ENCODE data around the gene PNMA8C. TPM values are rescaled to one million over a fixed set of nuclear protein-coding genes. Genes with fewer than 3 reads are reported as not detected.

The PNMA8C gene
- total RNA-seq, 3 donors from 2014 or later: 0.59 to 0.98 TPM; not detected in 1

GRCh38 chr19:46456930-46457329 is 28.2 kb upstream of the PNMA8C start:
- no peaks in the 10 kb centered on the region for H3K36me3 ChIP-seq
- TF ChIP-seq POLR2AphosphoS5 (IDR thresholded peaks at IDR 0.05): no peak
- no peak for TF ChIP-seq CTCF (IDR thresholded peaks at IDR 0.05)
- no peak for TF ChIP-seq POLR2A (IDR thresholded peaks at IDR 0.05)
- H3K9me3 ChIP-seq: no peaks in the 10 kb centered on the region
- H3K27me3 ChIP-seq: no peaks in the 10 kb centered on the region
- no peak overlapping the region for H3K4me3 ChIP-seq
- DNase-seq (ENCODE audit: low spot score in 2 of 2): no peak
- intact Hi-C loops (cut with DNase I; ENCODE audit: low total_unique reads): no loop called here
- peak overlapping the region; percentile 29 to 60 for H3K27ac ChIP-seq
- no peaks in the 10 kb centered on the region for H3K4me1 ChIP-seq

GRCh38 chr19:46454244-46454643 is 25.5 kb upstream of the PNMA8C start:
- Histone ChIP-seq H3K27me3 (no peaks in the 10 kb centered on the region), H3K36me3 (no peaks in the 10 kb centered on the region), H3K9me3 (no peaks in the 10 kb centered on the region), H3K27ac (peak overlapping the region in 1 of 2 donors; percentile 58), H3K4me3 (no peak overlapping the region), H3K4me1 (no peaks in the 10 kb centered on the region)
- intact Hi-C loops (cut with DNase I; ENCODE audit: low total_unique reads): no loop called here
- no peak for DNase-seq (ENCODE audit: low spot score in 2 of 2)
- no peak for TF ChIP-seq POLR2A (IDR thresholded peaks at IDR 0.05)
- TF ChIP-seq CTCF (IDR thresholded peaks at IDR 0.05): no peak
- no peak for TF ChIP-seq POLR2AphosphoS5 (IDR thresholded peaks at IDR 0.05)

- peak in 1 of 2 donors; percentile 84 for DNase-seq (ENCODE audit: low spot score in 2 of 2)
- intact Hi-C loops (cut with DNase I; ENCODE audit: low total_unique reads): no loop called here
- Histone ChIP-seq H3K4me3 (no peak overlapping the region), H3K27ac (peak overlapping the region in 1 of 2 donors; percentile 66), H3K9me3 (no peaks in the 10 kb centered on the region), H3K4me1 (no peaks in the 10 kb centered on the region), H3K36me3 (no peaks in the 10 kb centered on the region), H3K27me3 (no peaks in the 10 kb centered on the region)
- TF ChIP-seq POLR2AphosphoS5 (IDR thresholded peaks at IDR 0.05): peak in 1 of 3 donors; percentile 64
- no peak for TF ChIP-seq POLR2A (IDR thresholded peaks at IDR 0.05)
- TF ChIP-seq CTCF (IDR thresholded peaks at IDR 0.05): no peak
These were observed 24.9 kb upstream of the PNMA8C start for GRCh38 chr19:46453661-46454060.

DNA sequence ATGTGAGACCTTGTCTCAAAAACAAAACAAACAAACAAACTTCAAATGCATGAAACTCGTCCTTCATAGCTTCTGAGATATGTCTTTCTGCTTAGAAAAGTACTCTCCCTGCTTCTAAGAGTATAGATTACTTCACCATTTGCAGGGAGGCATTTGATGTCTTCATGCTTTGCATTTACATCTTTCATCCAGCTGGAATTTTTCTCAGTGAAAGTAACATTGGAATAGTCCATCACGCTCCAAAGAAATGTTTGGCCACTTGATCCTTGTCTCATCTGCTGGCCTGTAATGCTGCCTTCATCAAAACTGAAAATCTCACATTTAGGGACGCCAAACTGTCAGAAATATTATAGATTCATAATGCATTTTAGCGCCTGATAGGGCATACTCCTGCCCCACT is 23.4 kb upstream of the PNMA8C start:
- Histone ChIP-seq H3K4me1 (no peaks in the 10 kb centered on the region), H3K27ac (peak overlapping the region; percentile 22 to 70)

GRCh38 chr19:46451352-46451751 is 22.6 kb upstream of the PNMA8C start:
- intact Hi-C loops (cut with DNase I; ENCODE audit: low total_unique reads): no loop called here
- DNase-seq (ENCODE audit: low spot score in 2 of 2): peak in 1 of 2 donors; percentile 91
- H3K27ac ChIP-seq: peak overlapping the region; percentile 22 to 70
- no peaks in the 10 kb centered on the region for H3K4me1 ChIP-seq
- H3K36me3 ChIP-seq: no peaks in the 10 kb centered on the region
- no peak for TF ChIP-seq CTCF (IDR thresholded peaks at IDR 0.05)
- TF ChIP-seq POLR2A (IDR thresholded peaks at IDR 0.05): no peak
- peak in 1 of 3 donors; percentile 29 for TF ChIP-seq POLR2AphosphoS5 (IDR thresholded peaks at IDR 0.05)
- H3K9me3 ChIP-seq: no peaks in the 10 kb centered on the region
- H3K27me3 ChIP-seq: no peaks in the 10 kb centered on the region
- H3K4me3 ChIP-seq: no peak overlapping the region

More for the DNA sequence above, 23.4 kb upstream of the PNMA8C start:
- no peak for TF ChIP-seq CTCF (IDR thresholded peaks at IDR 0.05)
- no peak for TF ChIP-seq POLR2AphosphoS5 (IDR thresholded peaks at IDR 0.05)
- no peak for TF ChIP-seq POLR2A (IDR thresholded peaks at IDR 0.05)
- Histone ChIP-seq H3K4me3 (no peak overlapping the region), H3K27me3 (no peaks in the 10 kb centered on the region), H3K9me3 (no peaks in the 10 kb centered on the region), H3K36me3 (no peaks in the 10 kb centered on the region)
- intact Hi-C loops (cut with DNase I; ENCODE audit: low total_unique reads): no loop called here
- DNase-seq (ENCODE audit: low spot score in 2 of 2): no peak

Measured in breast epithelium (tissue), 4 donors.